ENCODE results near the gene RABGAP1.

RABGAP1 gene

DNA sequence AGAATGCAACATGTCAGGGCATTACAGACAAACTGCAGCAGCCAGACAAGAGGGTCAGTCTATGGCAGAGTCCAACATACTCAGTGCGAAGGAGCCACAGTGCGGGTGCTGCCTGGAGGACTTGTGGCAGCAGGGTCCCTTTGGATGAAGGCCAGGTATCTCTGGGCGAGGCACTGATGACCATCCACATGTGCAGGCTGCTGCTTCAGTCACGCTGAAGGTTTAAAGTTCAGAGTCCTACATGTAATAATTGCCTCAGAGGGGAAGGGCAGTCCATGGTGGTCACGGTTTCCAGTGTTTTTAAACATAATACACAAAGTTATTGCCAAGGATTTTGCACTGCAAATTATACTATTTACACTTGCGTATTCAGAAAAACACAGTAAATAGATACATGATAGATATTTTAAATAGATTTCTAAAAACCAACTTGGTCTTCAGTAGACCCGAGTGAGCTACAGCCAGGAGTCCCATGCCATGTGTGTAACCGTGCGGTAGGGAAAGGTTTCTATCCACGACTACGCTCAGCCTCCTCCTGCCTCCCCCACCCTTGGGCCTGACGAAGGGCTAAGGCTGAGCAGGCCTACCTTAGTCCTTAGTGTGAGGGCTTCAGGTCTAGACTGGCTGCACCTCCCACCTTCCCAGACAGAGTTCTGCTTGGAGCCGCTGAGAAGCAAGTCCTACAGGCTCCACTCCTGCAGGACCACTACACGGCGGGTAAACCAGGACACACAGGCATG lies 168.9 kb downstream of the RABGAP1 start:
- no peak for DNase-seq (ENCODE audit: low read depth in 2 of 2)

DNA sequence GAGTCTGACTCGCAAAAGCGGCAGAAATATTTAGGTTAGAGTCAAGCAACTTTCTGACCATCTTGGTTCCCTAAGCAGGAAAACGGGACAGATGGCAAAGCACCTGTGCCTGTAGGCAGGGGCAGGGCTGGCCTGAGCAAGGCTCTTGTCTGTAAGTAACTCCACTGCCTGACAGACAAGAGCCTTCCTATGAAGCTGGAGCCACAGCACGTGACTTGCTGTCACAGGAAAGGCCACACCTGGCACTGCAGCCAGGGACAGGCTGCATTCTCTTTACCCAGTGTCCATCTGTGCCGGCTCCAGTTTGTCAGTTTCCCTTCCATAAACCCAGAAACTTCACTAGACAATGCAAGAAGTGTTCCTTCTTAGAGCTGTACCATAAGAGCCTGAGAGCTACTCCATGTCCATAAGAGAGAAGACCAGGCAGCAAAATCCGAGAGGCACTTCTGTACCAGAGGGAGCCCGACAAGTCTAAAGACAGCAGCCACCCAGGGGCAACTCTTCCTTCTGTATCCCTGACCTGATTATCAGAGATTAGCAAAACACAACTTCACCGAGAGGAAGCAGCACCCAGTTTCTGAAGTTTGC lies 170.7 kb downstream of the RABGAP1 start:
- no peak for DNase-seq (ENCODE audit: low read depth in 2 of 2)

DNA sequence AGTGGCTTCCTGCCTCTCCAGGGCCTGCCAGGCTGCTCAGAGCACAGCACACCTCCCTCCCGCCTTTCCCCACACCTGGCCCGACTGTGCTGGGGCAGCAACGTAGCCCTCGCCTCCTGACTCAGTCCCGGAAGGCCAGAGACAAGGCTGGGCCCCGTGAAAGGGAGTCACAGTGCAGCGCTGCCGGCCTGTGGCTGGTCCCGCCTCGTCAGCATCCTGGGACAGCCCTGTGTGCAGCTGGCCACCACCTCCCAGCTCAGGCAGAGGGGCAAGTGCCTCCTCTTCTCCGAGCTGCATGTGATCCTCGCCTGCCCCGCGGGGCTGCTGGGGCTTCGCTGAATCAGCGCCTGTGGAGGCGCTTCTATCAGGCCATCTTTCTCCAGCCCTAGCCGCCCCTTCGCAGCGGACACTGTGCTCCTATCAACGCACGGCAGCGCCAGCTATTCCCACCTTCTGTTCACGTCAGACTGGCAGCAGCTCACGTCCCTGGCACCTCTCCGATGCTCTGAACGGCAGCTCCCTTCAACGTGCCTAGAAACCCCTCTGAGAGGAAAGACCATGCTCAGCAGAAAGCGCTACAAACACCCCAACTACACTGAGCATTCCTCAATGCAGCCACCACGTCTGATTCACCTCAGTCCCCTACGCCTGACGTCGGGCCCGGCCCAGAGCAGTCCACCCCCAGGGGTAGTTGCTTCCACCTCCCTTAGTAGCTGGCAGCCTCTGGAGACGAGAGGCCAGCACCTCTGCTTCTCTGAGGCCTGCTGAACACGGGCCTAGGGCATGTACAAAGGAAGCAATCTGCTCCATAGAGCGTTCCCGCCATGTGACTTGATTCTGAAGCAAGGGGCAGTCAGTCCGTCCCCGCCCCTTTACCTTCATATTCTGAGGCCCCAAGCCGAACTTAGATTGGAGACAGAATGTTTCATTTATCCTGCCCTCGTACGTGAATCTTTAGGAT lies 171.5 kb downstream of the RABGAP1 start:
- no peak for DNase-seq (ENCODE audit: low read depth in 2 of 2)

DNA sequence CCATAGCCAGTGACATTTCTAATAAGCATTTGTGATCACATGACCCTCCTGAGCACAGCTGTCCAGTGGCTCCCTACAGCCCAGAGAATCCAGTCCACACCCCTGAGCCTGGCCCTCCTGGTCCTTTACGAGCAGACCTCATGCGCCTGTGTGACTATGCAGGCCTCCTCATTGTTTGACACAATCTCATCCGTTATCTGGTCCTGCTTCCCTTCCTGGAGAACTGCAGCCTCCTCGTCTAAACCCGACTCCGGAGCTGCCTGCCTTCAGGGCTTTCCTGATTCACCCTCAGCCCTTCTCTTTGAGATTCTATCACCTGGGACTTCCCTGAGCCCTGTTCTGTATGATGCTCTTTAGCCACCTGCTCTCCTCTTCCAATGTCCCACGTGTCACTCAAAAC lies 172.4 kb downstream of the RABGAP1 start:
- DNase-seq (ENCODE audit: low read depth in 2 of 2) = no peak

DNA sequence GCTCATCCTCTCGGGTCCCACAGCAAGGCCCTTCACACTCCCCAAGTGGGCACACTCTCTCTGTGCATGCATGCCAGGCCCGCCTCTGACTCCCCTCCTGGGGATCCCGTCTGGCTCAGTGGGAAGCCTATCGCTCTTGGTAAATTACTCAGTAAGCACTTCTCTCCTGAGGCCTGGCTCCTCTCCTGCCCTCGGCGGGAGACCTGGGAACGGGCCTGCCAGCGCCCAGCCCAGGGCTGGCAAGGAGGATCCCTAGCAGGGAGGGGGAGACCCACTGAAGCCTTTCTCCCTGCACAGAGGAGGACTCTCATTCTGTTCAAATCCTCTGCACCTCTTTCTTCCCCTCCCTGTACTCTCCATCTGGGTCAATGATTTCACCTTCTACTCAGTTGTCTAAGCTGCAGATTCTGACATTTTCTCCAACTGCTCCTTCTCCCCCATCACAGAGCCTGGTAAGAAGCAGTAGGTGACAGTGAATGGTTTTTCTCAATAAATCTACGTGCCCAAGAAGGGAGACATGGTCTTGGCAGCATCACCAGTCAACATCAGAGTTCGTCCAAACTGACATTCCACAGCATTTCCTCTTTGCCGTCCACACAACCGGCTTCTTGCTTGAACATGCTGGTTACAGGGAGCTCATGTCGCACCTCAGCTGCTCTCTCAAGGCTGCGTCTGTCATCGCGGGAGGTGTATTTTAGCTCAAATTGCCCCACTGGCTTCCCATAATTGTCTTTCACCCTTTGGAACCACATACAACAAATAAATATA lies 174.5 kb downstream of the RABGAP1 start:
- no peak for DNase-seq (ENCODE audit: low read depth in 2 of 2)

DNA sequence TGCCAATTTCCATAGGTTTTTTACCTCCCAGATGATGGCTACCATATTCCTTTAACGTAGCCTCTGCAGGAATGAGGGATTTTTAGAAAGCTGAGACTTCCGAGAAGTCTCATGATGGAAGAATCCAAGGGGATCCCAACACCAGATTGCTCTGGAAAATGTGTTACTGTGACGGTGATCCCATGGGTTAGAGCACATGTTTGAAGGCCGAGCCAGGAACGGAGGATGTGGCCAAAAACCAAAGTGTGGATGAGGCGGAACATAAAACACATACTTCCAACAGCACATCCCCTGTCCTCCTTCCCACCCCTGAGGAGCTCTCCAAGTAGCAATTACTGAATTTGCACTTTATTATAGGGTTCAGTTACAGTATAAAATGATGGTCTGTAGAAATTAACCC lies 175.2 kb downstream of the RABGAP1 start:
- no peak for DNase-seq (ENCODE audit: low read depth in 2 of 2)

DNA sequence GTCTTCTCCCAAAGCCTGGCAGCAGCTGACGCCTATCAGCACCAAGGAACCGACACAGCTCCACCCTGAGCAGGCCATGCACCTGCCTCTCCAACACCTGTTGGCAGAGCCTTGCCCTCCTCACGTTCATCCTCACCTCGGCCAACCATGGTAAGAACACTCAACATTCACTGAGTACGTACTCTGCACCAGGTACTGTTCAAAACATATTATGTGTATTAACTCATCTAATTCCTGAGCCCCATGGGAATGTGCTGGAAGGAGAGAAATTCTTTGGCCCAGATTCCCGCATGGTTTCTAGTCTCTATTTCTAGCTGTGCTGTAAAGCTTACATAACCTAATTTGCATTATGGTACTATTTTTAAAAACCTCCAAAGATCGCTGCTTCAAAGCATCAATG lies 178.7 kb downstream of the RABGAP1 start:
- DNase-seq (ENCODE audit: low read depth in 2 of 2) = no peak

DNA sequence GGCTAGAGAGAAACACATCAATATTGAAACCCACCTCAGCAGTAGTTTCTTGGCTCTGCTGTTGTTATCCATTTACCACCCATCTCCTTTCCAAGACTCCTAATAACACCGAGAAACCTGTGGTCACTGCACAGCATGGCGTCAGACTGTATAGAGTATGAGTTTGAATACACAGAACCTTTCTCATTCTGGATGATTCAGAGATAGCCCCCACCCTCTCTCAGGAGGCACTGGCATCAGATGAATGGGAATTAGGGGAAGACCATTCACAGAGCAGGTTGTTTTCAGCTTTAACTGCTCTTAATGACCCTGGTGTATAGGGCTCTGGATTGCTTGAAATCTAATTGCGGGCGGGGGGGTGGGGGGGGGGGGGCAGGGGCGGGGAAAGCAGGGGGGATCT lies 179.3 kb downstream of the RABGAP1 start:
- DNase-seq (ENCODE audit: low read depth in 2 of 2) = no peak

DNA sequence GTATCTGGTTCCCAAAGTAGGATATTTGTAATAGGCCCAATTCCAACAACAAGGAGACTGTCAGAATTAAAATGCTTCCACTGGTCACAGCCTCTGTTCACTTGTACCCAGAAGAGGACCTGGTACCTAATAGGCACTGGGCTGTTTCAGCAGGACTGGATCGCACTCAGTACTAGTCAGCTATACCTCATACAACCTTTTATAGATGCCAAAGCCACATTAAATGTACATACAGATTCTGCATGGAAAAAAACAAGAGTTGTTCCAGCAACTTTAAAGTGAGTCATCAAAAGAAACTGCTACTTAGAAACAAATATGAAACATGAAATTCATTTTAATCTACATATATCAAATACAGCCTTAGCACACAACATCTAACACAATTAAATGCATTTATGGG lies 180.1 kb downstream of the RABGAP1 start:
- DNase-seq (ENCODE audit: low read depth in 2 of 2) = no peak

DNA sequence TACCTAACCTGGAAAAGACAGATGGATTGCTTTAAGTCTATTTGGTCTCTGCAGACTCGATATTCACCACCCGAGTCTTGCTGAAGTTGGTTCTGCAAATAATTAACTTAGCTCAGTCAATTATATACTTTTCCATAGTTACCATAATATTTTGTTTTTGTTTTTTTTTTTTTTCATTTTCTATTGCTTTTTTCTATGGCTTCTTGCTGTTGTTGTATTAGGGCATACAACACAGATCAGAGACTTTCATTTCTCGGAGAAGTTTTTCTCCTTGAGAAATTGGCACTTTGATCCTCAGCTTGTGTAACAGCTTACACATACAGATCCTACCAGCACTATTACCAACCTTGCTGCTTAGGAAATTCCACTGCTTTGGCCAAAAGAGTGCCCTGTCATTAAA lies 180.6 kb downstream of the RABGAP1 start:
- no peak for DNase-seq (ENCODE audit: low read depth in 2 of 2)

DNA sequence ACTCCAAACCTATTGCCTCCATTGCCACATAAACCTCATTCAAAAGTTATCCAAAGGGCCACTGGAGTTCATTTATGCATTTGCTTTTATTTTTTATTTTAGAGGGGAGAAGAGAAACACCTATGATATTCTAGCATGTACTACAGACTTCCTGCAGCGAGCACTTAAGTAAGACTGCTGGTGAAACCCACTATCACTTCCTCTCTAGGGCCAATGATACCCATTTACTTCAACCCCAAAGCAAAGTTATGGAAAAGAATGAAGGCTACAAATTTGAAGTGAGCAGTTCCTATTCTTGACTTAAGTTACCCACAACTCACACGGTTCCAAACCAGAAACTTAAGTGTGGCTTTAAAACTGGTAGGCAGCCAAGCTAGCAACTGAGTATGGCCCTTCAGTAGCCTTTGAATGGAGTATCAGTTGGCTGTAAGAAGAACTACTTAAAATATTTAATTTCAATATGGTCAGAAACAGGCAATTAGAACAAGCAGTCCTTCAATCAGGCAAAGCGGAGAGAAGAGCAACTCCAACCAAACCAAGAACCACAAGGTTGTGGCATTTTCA lies 186.8 kb downstream of the RABGAP1 start:
- DNase-seq (ENCODE audit: low read depth in 2 of 2) = no peak

DNA sequence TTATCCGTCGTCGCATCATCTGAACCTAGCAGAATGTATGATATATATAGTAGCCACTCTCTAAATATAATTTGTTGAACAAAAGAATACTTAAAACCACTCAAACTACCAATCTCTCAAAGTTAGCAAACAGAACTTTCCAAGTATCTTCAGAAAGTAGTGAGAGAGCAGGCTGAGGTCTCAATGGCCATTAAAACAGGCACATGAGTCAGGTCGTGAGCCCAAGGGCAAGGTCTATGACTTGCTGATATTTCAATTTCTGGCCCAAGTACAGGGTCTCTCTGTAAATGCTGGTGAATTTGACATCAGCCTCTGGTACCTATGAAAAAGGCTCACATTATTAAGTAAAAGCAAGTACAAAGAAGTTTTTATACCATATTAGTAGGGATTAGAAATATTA lies 187.8 kb downstream of the RABGAP1 start:
- DNase-seq (ENCODE audit: low read depth in 2 of 2) = no peak

DNA sequence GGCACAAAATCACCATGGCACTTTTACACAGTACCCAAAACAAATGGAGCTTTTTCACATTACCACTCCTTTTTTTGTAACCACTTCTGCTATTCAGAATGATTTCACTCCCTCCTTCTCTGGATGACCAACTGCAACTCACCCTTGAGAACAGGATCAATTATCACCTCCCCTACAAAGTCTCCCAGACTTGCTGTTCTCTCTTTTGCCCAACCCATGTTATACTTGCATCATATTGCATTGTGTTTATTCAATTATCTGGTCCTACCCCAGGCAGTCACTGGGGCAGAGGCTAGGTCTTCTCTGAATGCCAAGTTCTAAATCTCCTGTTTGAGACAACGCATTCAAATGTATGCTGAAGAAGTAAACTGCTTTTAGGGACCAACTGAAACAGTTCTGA lies 188.6 kb downstream of the RABGAP1 start:
- DNase-seq (ENCODE audit: low read depth in 2 of 2) = no peak

DNA sequence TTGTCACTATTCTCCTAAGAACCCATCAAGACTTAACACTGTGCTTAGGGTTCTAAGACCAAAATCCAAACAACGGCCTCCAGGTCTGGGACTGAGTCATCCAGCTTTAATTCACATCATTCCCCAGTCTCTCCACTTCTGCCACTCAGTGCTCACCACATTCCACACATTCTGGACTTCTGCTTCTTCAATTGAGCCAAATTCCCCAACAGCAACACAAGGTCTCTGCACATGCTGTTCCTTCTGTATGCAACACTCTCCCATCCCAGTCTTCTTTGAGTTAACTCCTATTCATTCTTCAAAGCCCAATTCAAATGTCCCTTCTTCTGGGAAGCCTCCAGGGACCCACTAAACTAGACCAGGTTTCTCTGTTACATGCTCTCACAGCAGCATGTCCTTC lies 190.4 kb downstream of the RABGAP1 start:
- DNase-seq (ENCODE audit: low read depth in 2 of 2) = no peak

DNA sequence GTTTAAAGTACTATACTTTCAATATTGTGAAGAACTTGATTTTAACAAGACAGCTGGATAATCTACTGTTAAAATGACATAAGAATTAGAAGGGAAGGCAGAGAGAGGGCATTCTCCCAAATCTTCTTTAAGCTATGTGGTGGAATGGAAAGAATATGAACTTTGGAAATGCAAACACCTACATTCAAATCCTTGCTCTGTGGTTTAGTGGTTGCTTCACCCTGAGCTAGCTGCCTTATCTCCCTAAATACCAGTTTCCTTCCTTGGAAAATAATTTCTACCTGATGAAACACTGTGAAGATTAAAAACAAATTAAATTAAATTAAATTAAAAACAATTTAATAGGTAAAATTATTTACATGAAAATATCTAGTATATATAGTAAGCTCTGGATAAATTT lies 191.2 kb downstream of the RABGAP1 start:
- no peak for DNase-seq (ENCODE audit: low read depth in 2 of 2)

DNA sequence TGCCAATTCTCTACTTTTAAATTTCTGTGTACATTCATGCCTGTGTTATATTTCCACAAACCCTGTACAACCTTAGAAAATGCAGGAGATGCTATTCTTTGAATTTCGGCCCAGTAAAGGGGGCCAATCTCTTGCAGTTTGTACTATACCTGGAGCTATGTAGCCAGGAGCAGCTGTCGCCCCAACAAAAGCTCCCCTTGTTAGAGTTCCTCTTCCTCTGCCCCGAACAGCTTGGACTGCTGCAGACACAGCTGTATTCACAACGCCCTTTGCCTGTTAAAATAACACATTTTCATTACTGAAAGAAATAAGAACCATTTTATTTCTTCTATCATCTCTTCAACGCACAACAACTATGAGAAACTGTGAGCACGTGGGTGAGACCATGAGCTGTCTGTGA lies 191.9 kb downstream of the RABGAP1 start:
- no peak for DNase-seq (ENCODE audit: low read depth in 2 of 2)

DNA sequence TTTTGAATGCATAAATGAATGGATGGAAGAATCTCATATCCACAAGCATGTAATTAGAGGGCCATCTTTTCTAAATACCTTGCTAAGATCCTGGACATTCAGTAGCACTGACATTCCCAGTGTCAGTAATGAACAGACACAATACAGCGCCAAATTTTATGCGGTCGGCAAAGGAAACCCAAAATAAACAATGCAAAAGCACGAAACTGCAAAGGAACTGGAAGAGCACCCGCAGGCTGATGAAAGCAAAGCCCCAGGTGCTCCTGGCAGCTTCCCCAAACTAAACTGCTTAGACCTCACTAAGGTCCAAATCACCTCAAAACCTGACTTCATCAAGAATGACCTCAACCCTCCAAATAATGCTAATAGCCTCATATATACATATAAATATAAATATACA lies 194.6 kb downstream of the RABGAP1 start:
- DNase-seq (ENCODE audit: low read depth in 2 of 2) = no peak

DNA sequence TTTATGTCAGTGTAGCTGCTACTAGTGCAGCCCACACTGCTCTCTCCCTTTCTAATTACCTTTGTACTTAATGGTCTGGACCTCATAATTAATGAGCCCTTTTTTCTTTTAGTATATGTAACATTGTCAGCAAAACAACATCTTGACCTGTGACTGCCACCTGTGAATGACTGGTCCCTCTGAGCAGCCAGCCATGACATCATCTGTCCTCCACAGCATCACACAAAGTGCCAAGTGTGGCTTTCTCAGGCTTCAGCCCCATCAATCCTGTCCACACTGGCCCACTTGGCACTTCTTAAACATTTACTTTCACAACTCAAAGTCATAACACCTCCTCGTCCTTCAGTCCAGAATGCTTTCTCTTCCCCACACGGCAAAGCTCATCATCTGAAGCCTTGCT lies 197.3 kb downstream of the RABGAP1 start:
- DNase-seq (ENCODE audit: low read depth in 2 of 2) = no peak

DNA sequence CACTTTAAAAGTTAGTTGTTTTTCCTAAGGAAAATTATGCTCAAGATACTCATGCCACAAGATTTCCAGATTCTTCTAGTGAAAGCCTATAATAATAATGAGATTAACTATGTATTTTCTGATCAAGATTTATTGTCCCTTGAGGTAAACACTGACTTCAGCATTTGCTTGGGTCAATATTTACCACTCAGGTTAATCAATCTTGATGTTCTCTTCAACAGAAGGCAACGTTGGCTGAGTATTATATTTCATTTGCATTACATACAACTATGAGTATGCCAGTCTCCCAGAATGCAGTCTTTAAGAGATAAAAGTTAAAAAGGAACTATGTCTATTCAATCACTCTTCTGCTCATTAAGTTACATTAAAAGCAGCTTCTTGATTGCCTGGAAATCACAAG lies 208.2 kb downstream of the RABGAP1 start:
- DNase-seq (ENCODE audit: low read depth in 2 of 2) = no peak

DNA sequence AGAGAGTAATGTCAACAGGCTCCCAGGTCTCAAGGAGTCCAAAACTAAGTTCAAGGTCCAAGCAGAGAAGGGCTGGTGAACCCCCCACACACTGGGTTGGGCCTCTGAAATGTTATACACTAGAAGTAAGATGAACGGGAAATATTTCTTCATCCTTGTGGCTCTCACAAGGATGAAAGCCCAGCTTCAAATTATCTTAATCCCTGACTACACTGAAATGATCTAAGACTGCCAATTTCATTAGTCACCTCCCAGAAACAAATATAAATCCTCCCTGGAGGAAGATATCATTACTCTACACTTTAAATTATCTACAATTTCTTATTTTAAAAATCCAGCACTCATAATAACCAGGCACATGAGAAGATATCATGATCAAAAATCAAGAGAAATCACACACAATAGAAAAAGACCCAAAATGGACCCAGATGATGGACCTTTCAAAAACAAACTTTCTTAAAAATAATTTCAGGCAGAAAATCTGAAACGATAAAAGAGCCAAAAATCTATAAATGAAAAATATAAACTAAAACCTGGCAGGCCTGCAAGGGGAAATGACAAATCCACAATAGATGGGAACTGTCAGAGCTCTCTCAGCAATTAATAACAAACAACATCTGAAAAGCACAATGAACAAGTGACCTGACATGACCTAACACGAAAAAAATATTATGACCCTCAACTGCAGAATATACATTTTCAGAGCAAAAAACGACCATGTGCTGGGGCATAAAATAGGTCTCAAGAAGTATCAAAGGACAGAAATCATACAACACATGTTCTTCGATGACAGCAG lies 210.1 kb downstream of the RABGAP1 start:
- no peak for DNase-seq (ENCODE audit: low read depth in 2 of 2)

All from stimulated activated CD4-positive, alpha-beta T cell treated with anti-CD3 and anti-CD28 coated beads, Interleukin-1b, Interleukin-23, amount 100 ng/mL, for 4 hours (primary cell).